CD4-positive, alpha-beta T cell treated with Interleukin-4 for 1 hour (primary cell): ENCODE results near the gene SP110.
A peak's percentile ranks its signal among the peaks of the same experiment; 100 is the strongest.
"Not testable (repeated sequence)": the region's sequence is repeated elsewhere in the genome, so short reads cannot be mapped to it uniquely, and the experiment has no call there.

Source experiments
- DNase-seq, 2 donors: peaks; one replicate each; pipeline ENCODE4 v3.0.0-alpha.2; 2020 to 2022

SP110 gene

DNA sequence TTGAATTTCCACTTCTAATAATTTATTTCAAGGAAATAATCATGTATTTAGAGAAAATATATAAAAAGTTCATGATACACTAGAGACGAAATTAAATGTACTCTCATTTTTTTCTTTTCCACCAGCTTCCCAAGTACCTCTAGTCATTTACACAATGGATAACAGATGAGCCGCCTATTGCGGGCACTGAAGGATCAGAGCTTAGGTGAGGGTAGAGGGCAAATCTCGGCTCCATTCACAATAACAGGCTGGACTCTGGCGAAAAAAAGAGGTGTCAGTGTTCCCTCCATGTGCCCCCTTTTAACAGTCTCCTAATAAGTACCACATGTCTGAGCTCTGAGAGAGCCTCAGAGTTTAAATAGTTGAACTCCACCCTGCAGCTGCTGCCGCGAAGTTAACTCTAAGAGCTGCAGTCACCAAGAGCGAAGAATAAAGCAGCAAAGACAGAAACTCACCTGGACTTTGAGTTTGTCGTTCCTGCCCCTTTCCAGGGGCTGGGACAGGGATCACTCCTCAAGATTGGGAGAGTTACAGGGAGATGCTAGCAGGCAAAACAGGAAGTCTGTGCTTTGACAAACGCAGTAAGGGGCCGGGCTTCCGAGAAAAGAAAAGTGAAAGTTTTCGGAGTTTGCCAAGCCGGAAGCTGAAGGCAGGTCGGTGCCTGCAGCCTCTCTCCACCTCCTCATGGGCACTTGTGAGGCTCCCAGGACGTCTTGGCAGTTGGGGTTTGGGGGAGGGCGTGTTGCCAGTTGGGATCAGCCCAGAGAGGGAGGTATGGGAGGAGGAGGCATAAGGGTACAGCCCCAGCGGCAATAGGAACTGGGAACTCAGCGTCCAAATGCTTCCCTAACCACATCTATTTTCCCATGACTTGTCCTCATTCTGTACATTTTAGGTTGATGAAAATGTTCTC, at the start of gene SP110:
TSS of gene SP110 (minus strand) at position 566 of the 913 bp plus-strand sequence. CDS start 3,057 bp downstream, outside the sequence.
- DNase-seq = peak; percentile 80 to 82

DNA sequence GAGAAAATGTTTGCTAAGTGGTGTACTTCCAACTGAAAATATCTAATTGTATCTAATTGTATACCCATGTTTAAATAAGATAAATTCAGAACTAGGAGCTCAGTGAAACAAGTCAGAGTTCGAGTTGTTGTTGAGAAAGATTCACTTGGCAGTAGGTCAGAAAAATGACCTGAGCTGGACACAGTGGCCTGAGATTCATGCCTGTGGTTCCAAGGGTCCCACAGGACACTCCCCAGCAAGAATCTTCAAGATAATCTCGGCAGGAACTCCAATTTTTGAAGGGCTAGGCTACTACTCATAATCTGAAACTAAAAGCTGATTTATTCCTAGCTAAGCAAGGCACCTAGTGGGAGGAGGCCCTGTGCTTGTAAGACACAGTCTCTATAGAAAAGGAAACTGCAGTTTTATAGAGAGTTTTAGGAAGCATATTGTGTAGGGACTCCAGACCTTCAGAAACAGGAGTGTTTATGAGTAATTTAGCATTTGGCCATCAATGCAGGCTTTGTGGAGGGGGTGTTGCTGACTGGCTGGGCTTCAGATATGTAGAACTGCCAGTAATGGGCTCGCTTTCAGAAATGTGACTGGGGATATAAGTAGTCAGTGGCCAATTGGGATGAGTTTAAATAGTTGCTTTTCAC, 48.9 kb upstream of the SP110 start:
- DNase-seq = no peak

DNA sequence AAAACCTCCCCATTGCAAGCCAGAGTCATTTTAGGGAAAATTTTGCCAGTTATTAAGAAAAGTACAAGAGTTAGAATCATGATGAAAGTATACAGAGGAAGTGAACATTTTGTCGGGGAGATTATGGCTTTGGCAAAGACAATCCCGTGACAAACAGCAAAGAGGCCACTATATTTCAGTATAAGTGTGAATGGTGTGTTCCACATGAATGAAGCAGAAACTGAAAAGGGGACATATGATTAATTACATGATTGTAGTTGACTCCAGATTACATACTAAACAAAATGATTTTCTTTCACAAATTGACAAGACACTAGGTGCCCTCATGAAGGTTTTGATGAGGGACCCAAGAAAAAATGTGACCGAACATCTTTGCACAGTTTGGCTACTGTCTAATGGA, 47.8 kb upstream of the SP110 start:
- no peak for DNase-seq

DNA sequence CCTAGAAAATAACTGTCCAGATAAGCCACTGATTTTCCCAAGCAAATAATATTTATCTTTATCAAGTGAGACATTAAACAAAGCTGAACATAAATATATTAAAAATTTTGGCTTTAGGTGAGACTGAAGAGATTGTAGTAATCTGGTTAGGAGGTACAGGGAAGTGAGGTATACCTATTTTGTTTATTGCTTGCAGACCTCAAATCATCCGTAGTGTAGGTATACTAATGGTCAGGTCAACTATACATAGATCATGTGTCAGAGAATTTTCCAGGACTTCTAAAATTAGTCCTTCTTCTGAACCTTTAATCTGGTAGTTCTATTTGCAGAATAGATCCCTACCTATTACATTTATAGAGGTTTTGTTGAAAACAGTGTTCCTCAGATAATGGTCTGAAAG, 47.3 kb upstream of the SP110 start:
- no peak for DNase-seq

DNA sequence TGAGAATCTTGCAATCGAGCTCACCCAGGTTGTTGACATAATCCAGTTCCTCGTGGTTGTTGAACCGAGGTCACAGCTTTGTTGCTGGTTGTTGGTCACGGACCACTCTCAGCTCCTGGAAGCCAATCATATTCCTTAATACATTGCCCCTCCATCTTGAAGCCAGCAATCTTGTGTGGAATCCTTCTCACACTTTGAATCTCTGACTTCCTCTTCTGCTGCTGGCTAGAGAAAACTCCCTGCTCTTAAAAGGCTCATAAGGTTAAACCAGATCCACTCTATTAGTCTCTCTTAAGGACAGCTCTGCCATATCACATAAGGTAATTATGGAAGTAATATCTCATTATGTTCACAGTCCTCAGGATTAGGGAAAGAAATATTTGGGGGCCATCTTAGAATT, 46.9 kb upstream of the SP110 start:
- no peak for DNase-seq

DNA sequence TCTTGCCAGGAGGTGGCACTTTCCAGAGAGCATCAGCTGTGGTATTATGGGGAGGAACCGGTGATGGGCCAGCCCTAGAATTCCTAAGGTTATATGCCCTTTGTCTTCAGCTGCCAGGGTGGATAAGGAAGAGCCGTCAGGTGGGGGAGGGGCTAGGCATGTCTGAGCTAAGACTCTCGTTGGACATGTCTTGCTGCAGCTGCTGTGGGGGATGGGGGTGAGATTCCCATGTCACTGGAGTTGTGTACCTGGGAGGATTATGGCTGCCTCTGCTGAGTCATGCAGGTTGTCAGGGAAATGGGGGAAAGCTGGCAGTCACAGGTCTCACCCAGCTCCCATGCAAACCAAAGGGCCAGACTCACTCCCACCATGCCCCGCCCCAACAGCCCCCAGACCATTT, 45.2 kb upstream of the SP110 start:
- not testable (repeated sequence) for DNase-seq

DNA sequence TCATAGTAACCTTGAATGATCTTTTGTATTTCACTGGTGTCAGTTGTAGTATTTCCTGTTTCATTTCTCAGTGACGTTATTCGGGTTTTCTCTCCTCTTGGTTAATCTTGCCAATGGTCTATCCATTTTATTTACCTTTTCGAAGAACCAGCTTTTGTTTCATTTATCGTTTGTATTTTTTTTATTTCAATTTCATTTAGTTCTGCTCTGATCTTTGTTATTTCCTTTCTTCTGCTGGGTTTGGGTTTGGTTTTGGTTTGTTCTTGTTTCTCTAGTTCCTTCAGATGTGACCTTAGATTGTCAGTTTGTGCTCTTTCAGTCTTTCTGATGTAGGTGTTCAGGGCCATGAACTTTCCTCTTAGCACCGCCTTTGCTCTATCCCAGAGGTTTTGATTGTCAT, 42.5 kb upstream of the SP110 start:
- peak in 1 of 2 donors; percentile 50 for DNase-seq

DNA sequence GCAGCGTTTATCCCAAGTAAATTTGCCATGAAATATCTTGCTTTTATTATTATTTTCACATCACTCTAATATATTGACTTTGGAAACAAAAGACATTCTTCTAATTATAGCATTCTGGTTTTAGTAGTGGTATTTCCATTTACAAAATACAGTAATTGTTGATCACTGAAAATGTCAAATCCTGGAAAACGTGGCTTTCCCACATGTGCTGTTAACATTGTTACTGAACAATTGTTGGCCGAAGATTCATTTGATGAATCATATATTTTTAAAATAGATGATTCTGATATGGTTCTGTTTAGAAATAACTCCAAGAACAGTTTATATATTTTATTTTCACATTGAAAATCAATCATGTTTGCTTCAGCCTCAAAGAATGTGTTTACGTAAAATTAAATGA, 38.7 kb upstream of the SP110 start:
- DNase-seq = no peak

DNA sequence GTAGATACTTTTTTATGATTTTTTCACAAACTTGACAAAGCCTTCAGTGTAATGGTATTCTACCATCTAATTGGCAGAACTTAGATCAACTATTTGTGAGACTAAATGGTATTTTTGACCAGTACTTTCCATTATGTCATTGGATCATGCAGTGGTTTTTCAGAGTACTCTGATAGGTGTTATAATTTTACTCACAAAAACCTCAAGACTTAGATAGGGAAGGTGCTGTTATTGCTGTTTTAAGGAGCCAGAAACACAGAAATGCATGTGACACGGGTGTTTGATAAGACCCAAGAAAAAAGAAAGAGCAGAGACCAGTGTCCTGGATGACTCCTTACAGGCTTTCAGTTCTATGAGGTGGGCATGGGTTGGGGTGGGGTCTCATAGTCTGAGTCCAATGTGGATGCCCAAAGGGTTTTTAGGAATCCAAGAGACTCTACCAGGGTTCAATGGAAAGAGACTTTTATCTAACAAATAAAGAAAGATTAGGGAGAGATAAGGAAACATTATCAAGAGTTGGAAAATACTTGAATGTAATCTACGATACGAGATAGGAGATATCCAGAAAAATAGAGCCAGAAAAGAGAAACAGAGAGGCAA, 37.0 kb upstream of the SP110 start:
- no peak for DNase-seq

DNA sequence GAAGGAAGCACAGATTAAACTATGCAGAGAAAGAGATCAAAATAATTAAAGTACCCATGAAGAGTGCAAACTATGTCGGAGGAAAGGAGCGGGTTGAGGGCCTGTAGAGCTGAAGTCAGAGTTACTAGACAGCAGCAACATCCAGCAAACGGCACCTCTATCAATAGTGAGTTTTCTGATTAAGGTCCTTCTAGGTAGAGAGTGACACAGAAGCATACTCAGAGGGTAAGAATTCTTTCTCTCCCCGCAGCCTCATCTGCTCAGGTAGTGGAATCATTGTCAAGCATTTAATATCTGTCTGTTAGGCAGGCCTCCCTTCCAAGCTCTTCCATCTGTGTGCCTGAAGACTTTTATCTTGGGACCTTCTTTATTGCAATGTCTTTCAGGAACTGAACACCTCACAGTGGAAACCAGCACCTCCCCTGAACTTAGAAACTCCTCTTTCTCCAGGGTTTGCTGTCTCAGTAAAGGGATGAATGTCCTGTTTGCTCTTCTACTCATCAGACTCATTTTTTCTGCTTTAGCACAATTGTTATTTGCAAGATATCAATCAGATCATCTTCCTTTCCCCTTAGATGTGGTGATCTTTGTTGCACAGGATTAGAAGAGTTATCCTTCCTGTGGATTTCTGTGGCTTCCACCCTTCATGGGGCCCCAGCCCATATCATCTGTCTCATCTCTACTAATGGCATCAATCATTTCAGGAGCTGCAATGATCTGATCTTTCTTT, 34.5 kb upstream of the SP110 start:
- DNase-seq = peak in 1 of 2 donors; percentile 65

DNA sequence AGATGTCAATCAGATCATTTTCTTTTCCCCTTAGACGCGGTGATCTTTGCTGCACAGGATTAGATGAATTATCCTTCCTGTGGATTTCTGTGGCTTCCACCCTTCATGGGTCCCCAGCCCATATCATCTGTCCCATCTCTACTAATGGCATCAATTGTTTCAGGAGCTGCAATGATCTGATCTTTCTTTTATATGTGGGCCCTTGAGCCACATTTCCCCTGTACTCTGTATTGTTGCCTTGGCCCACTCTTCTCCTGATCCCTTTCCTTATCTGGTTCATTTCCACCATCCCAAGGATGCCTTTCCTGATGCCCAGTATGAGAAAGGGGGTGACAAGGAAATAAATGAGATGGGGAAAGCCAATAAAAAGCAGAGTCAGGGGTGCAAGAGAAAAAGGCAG, 30.4 kb upstream of the SP110 start:
- DNase-seq = no peak

DNA sequence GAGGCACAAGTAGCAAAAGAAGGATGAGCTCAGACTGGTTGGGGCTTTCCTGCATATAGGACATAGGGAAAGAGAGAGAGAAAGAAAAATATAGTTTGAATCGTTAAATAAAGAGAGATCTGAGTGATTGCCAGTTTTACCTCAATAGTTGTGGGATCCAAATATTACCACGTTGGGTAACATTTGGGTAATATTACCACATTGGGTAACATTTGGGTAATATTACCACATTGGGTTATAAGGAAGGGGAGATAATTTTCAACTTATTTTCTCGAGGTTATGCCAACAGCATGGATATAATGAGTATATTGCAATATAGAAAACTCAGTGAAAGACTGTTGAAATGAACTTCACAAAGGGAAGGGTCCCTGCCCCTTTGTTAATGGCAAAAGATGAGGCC, 26.4 kb upstream of the SP110 start:
- DNase-seq = no peak

DNA sequence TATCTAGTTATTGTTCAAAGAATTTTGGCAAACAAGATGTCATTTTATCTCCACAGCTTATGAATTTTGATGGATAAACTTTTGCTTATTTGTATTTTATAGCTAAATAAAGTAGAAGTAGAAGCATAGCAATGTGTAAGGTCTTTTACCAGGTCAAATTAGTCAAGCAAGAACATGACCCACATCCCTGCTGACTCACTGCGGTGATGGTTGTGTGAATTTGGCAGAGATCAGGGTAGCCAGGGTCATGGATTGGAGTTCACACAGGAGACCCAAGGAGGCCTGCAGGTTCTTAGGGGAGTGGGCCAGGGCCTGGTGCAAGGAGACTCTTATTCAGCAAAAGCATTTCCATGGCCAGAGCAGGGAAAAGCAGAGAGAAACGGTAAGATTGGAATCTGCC, 24.4 kb upstream of the SP110 start:
- DNase-seq = no peak

DNA sequence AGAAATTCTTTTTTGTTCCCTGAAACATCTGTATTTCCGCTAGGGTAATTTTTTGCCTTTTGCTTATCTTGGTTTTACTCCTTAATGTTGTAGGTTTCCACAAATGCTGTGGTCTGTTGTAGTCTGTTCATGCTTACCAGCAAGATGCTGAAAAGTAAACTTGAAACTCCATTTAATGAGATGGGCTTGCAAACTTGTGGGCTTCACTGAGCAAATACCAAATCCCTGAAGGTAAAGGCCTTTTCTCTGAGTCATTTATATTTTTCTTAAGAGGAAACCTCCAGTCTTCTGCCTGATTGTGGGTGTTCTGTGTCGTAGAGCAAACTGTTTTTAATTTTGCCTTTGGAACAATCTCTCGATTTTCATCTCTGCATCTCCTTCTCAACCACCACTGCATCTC, 15.1 kb upstream of the SP110 start:
- DNase-seq = no peak

DNA sequence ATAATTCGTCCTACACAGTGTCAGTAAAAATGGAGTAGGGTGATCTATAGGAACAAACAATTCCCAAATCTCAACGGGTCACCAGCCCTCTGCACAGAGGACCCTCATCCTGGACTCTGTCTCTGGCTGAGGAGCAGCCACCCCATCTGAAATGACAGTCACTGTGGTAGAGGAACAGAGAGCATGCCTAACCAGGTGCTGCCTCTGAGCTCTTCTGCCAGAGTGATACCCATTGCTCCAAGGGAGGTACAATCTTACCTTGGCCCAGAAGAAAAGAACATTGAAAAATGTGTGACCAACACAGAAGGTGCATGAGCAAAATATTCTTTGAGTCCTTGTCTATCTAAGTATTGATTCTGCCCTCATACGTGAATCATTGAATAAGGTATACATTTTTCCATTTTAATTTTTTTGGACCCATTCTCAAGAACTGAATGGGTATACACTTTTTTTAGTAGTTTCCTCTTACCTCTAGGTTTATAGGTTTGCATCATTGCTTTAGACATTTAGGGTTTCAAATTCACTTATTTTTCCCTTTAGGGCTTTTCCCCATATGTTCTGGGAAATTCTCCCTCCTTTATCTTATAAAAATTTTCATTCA, 14.4 kb upstream of the SP110 start:
- no peak for DNase-seq

DNA sequence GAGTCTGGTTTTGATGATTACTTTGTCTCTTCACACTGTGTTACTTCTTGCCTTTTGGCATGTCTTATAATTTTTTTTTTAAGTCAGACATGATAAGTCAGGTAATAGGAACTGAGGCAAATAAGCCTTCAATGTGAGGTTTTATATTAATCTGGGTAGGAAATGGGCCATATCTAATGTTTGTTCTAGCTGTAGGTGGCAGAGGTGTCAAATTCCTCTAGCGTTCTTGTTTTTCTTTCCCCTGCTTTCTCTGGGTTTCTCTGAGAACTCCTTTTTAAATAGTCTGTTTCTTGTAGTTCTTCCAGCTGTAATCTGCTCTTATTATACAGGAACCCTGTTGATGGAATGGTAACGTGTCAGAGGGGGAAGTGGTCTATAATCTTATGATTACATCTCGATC, 11.5 kb upstream of the SP110 start:
- DNase-seq = no peak

DNA sequence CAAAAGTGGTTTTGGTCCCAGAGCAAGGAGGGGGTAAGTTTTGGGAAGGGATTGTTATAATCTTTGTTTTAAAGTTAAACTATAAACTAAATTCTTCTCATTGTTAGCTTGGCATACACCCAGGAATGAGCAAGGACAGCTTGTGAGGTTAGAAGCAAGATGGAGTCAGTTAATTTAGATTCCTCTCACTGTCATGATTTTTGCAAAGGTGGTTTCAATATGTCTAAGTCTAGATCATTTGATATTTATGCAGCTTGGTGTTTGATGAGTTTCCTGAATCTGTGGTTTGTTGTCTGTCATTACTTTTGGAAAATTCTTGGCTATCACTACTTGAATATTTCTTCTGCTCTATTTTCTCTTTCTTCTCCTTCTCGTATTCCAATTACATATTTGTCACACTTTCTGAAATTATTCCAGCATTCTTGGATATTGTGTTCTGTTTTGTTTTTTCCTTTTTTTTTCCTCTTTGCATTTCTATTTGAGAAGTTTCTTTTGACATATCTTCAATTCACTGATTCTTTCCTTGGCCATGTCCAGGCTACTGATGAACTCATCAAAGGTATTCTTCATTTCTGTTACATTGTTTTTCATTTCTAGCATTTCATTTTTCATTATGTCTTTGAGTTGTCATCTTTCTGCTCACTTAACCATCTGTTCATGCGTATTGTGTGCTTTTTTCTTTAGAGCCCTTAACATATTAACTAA, 10.9 kb upstream of the SP110 start:
- no peak for DNase-seq

DNA sequence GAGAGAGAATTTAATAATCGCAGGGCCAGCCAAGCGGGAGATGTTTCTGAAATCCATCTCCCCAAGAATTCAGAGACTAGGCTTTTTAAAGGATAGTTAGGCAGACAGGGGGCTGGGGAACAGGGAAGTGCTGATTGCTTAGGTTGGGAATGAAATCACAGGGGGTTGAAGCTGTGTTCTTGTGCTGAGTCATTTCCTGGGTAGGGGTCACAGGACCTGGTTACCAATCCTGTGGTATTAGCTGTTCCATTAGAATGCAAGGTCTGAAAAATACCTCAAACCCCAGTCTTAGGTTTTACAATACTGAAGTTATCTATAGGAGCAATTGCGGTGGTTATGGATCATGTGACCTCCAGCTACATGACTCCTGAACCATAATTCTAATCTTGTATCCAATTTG, 10.3 kb upstream of the SP110 start:
- DNase-seq = no peak

DNA sequence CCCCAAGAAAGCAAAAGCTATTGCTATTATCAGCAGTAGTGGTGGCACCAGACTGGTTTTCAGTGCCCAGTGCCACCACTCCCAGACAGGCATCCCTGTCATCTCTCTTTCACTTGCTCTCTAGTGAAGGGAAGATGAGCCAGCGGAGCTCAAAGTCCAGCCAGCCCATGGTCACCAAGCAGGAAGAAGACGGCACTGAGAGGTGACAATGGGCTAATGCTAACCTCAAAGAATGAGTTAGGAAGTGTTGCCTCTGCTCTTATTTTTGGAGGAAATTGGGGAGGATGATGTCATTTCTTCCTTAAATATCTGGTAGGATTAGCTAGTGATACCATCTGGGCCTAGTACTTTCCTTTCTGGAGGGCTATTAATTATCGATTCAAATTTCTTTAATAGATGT, 7.4 kb upstream of the SP110 start:
- DNase-seq = peak in 1 of 2 donors; percentile 38

DNA sequence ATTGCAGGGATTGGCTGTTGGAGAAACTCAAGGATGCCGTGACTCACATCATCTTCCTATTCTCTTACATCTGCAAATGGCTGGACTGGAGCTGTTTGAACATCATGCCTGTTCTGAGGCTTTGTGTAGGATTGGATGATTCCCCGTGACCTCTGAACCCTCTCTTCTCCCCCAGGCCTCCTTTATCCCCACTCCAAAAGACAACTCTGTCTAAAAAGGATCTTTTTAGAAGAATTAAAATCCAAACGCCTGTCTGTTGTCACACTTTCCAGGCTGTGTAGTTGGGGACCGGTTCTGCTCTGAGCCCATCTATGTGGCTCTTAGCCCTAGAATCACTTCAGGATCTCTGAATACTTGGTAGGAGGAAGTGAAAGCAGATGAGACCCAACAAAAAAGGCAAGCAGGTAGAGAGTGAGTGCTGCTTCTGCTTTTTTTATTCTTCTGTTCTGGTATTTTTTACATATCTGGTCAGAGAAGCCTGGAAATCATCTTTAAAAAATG, 6.3 kb upstream of the SP110 start:
- peak; percentile 20 to 46 for DNase-seq

DNA sequence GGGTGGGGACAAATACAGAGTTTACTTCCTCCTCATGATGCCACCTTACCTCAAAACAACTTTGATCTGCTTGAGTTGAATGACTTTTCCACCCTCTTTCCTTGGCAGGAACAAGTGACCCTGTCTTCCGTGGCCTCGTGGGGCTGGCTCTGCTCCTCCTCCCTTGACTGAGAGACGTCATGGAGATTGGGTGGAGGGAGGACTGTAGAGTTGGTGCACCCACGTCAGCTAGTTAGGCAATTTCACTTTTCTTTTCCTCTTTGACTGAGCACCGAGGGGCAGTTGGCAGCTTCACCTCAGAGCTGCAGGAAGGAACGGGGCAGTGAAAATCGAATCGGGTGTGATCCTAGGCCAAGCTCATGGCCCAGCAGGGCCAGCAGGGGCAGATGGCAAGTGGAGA, 5.7 kb upstream of the SP110 start, which contains the start of gene SP140:
TSS of gene SP140 (plus strand) at position 251 of the 400 bp plus-strand sequence. CDS start at position 360, 109 bp downstream.
- peak; percentile 86 to 91 for DNase-seq

DNA sequence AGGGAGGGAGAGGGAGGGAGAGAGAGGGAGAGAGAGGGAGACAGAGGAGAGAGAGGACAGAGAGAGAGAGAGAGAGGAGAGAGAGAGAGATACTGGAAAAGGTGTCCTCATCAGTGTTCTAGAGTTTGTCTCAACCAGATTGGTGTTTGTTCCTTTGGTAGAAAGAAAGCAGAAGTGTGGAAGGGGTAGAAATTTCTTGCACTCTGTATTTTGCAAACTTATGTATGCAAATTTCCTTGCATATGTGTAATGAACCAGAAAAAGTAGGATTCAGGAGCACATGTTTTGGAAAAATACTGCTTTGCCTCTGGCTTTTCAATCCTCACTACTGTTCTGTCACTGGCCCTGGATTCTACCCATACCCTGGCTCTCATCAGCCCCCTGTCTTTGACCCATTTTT, 4.7 kb upstream of the SP110 start:
- DNase-seq = no peak
